Stimulated activated naive CD8-positive, alpha-beta T cell treated with anti-CD3 and anti-CD28 coated beads, Interleukin-15, Interleukin-2, amounts not matched to agents 100 U/mL and 50 U/mL, for 24 hours (primary cell): ENCODE data around the gene MITD1.
"Not testable (repeated sequence)": the region's sequence is repeated elsewhere in the genome, so short reads cannot be mapped to it uniquely, and the experiment has no call there.

ENCODE experiments used
- ATAC-seq: fragments of 150-1000 bp; cut with Tn5 transposase; one replicate; pipeline ENCODE4 v1.10.0; 2021
- DNase-seq: peaks from one replicate; pipeline ENCODE4 v3.0.0; 2021

Gene MITD1

GRCh38 chr2:99154643-99155536 lies 26.0 kb downstream of the MITD1 start, which contains the start of the genes LIPT1 and TSGA10:
Gene LIPT1 (plus strand): TSS chr2:99154967. CDS start chr2:99161958, 6,991 bp downstream.
Gene TSGA10 (minus strand): TSS chr2:99154942. CDS start chr2:99109439, 45,503 bp downstream.
- ATAC-seq (peak; percentile 98), DNase-seq (peak; percentile 95)

GRCh38 chr2:99153921-99154604 lies 26.8 kb downstream of the MITD1 start:
- DNase-seq (no peak), ATAC-seq (no peak)

DNA sequence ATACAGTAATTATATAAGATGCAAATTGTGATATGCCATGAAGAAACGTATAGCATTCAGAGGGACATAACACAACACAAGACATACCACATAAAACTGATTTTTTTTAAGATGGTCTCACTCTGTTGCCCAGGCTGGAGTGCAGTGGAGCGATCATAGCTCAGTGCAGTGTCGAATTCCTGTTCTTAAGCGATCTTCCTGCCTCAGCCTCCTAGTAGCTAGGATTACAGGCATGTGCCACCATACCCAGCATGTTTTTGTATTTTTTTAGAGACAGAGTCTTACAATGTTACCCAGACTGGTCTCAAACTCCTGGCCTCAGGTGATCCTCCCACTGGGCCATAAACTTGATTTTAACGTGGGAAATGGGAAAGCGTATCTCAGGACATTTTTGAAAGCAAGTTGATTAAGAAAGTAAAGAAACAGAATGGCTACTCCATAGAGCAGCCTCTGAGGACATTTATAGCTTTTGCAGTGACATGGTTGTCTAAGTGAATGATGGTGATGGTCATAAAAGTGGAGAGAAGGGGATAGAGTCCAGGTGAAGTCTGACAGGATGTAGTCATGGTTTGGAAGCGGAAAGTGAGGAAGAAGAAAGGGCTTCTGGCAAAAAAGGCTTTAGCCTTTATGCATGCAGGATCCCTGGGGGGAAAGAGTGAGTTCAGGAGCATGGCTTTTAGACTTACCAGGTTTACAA lies 28.5 kb downstream of the MITD1 start:
- no peak for ATAC-seq
- no peak for DNase-seq

GRCh38 chr2:99150706-99151105 lies 30.2 kb downstream of the MITD1 start:
- DNase-seq (no peak), ATAC-seq (no peak)

GRCh38 chr2:99141110-99142108 lies 39.4 kb downstream of the MITD1 start, which contains the start of gene C2orf15:
Gene C2orf15 (plus strand): TSS chr2:99141707. CDS start chr2:99150559, 8,852 bp downstream.
- DNase-seq (peak; percentile 97), ATAC-seq (peak; percentile 96)

GRCh38 chr2:99140860-99141109 lies 40.1 kb downstream of the MITD1 start:
- DNase-seq (no peak), ATAC-seq (peak; percentile 30)

GRCh38 chr2:99140056-99140859 lies 40.6 kb downstream of the MITD1 start:
- ATAC-seq (no peak), DNase-seq (no peak)

- no peak for ATAC-seq
- DNase-seq: no peak
These were observed 41.9 kb downstream of the MITD1 start for GRCh38 chr2:99139003-99139402.

- ATAC-seq, DNase-seq: not testable (repeated sequence)
These were observed 45.8 kb downstream of the MITD1 start for GRCh38 chr2:99135044-99135556.

- DNase-seq (no peak), ATAC-seq (no peak)
These were observed 52.9 kb downstream of the MITD1 start for GRCh38 chr2:99127981-99128380.
